Measurements from ENCODE around the gene TMEM250. TPM values are rescaled to one million over a fixed set of nuclear protein-coding genes. Genes with fewer than 3 reads are reported as not detected.

Gene TMEM250
- total RNA-seq, 2 donors from 2014 or later = 38.9 to 40.1 TPM

- peaks cover 3% of the 10 kb centered on the region for H3K27me3 ChIP-seq (replicated peaks; ENCODE audit: insufficient read depth)
- H3K4me3 ChIP-seq = no peak overlapping the region
- DNase-seq (ENCODE audit: low spot score) (no peak), ATAC-seq (ENCODE audit: insufficient number of reproducible peaks, low FRiP score, low read depth) (no peak)
- TF ChIP-seq, protein P1, sequence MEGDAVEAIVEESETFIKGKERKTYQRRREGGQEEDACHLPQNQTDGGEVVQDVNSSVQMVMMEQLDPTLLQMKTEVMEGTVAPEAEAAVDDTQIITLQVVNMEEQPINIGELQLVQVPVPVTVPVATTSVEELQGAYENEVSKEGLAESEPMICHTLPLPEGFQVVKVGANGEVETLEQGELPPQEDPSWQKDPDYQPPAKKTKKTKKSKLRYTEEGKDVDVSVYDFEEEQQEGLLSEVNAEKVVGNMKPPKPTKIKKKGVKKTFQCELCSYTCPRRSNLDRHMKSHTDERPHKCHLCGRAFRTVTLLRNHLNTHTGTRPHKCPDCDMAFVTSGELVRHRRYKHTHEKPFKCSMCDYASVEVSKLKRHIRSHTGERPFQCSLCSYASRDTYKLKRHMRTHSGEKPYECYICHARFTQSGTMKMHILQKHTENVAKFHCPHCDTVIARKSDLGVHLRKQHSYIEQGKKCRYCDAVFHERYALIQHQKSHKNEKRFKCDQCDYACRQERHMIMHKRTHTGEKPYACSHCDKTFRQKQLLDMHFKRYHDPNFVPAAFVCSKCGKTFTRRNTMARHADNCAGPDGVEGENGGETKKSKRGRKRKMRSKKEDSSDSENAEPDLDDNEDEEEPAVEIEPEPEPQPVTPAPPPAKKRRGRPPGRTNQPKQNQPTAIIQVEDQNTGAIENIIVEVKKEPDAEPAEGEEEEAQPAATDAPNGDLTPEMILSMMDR (IDR thresholded peaks at IDR 0.05) = no peak
- no peak overlapping the region for H3K27ac ChIP-seq
- no peaks in the 10 kb centered on the region for H3K36me3 ChIP-seq
- H3K4me1 ChIP-seq (ENCODE audit: control insufficient read depth in 1 of 2, low read depth in 2 of 2) = peaks cover 4 to 8% of the 10 kb centered on the region in 2 donors
- no peaks in the 10 kb centered on the region for H3K9me3 ChIP-seq
These were observed 18.9 kb upstream of the TMEM250 start for GRCh38 chr9:136137321-136138265.

GRCh38 chr9:136136127-136136925 is 17.7 kb upstream of the TMEM250 start:
- no peaks in the 10 kb centered on the region for H3K36me3 ChIP-seq
- no peak overlapping the region for H3K27ac ChIP-seq
- no peak overlapping the region for H3K4me3 ChIP-seq
- ATAC-seq (ENCODE audit: insufficient number of reproducible peaks, low FRiP score, low read depth) = no peak
- H3K9me3 ChIP-seq = no peaks in the 10 kb centered on the region
- TF ChIP-seq, protein P1 (IDR thresholded peaks at IDR 0.05) = no peak
- H3K27me3 ChIP-seq (replicated peaks; ENCODE audit: insufficient read depth) = peaks cover 3% of the 10 kb centered on the region
- H3K4me1 ChIP-seq (ENCODE audit: control insufficient read depth in 1 of 2, low read depth in 2 of 2) = peaks cover 4 to 11% of the 10 kb centered on the region in 2 donors
- DNase-seq (ENCODE audit: low spot score) = no peak

- DNase-seq (ENCODE audit: low spot score) (no peak), ATAC-seq (ENCODE audit: insufficient number of reproducible peaks, low FRiP score, low read depth) (no peak)
- Histone ChIP-seq H3K4me3 (no peak overlapping the region), H3K27ac (no peak overlapping the region), H3K4me1 (ENCODE audit: control insufficient read depth in 1 of 2, low read depth in 2 of 2) (peaks cover 4 to 11% of the 10 kb centered on the region in 2 donors), H3K9me3 (no peaks in the 10 kb centered on the region), H3K27me3 (replicated peaks; ENCODE audit: insufficient read depth) (peaks cover 3% of the 10 kb centered on the region), H3K36me3 (no peaks in the 10 kb centered on the region)
- TF ChIP-seq, protein P1 (IDR thresholded peaks at IDR 0.05) = no peak
These were observed 16.9 kb upstream of the TMEM250 start for GRCh38 chr9:136135326-136136126.

GRCh38 chr9:136133959-136134484 is 15.3 kb upstream of the TMEM250 start:
- Histone ChIP-seq H3K9me3 (no peaks in the 10 kb centered on the region), H3K4me3 (peak overlapping the region; percentile 69), H3K4me1 (ENCODE audit: control insufficient read depth in 1 of 2, low read depth in 2 of 2) (peaks cover 4 to 11% of the 10 kb centered on the region in 2 donors), H3K27ac (no peak overlapping the region), H3K27me3 (replicated peaks; ENCODE audit: insufficient read depth) (peaks cover 3% of the 10 kb centered on the region), H3K36me3 (no peaks in the 10 kb centered on the region)
- TF ChIP-seq, protein P1 (IDR thresholded peaks at IDR 0.05) = no peak
- DNase-seq (ENCODE audit: low spot score) = no peak
- no peak for ATAC-seq (ENCODE audit: insufficient number of reproducible peaks, low FRiP score, low read depth)

Data from thoracic aorta (tissue), 2 donors.